Measurements from ENCODE around the gene ABHD10.

DNA sequence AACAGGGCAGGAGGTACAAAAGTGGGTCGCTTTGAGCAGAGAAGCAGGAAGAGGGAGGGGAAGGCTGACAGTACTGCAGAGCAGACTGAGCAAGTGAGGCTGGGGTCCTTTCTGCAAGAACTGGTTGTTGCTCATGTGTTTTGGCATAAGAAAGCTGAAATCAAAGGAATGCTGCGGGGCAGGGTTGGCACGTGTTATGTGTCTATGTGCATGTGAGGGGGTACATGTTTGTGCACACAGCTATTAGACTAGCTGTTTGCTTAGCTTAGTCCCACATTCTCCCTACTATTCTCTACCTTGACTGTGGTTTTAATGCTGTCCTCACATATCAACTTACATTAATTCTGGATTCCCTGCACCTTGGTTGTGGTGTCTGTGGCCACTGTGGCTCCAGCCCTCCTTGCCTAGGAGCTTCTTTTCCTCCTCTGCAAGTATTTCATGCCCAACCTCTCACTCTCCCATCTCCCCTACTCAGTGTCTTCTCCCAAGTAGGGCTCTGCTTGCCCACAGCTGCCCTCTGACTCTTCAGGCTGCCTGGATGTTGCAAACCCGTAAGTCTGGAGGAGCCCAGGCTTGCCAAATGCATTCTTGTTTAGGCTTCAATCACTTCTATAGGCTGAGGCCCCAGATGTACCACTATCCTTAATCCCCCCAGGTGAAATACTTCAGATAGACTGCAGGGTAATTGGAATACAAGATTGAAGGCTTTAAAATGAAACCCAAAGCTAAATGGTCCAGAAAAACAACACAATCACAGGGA, 24.7 kb downstream of the ABHD10 start:
- TF ChIP-seq GATA2 (IDR thresholded peaks at IDR 0.05; ENCODE audit: low read depth, low read length) (no peak), GATA3 (IDR thresholded peaks at IDR 0.05; ENCODE audit: low read depth, low read length) (no peak)
